Mesothelial cell of epicardium (in vitro differentiated cells): ENCODE data around the gene CTDSP2. TPM values are rescaled to one million over a fixed set of nuclear protein-coding genes. Genes with fewer than 3 reads are reported as not detected.

ENCODE experiments used
- DNase-seq, 2 experiments: peaks; one replicate each; pipeline ENCODE4 v3.0.0; 2021; ENCODE audit warnings: low spot score in 2 of 2; ENCODE audit not compliant: unreplicated experiment in 2 of 2
- H3K27ac Mint-ChIP-seq: 2 replicates; pipeline ENCODE4 v1.8.0; 2021; ENCODE audit warnings: mixed read lengths
- H3K27me3 Mint-ChIP-seq: 2 replicates; pipeline ENCODE4 v1.8.0; 2021; ENCODE audit warnings: low read depth, mixed read lengths
- H3K36me3 Mint-ChIP-seq: 2 replicates; pipeline ENCODE4 v1.8.0; 2021; ENCODE audit warnings: mixed read lengths
- H3K4me1 Mint-ChIP-seq: 2 replicates; pipeline ENCODE4 v1.8.0; 2021; ENCODE audit warnings: mixed read lengths
- H3K4me3 Mint-ChIP-seq: 2 replicates; pipeline ENCODE4 v1.8.0; 2021; ENCODE audit warnings: mild to moderate bottlenecking, moderate library complexity, mixed read lengths
- H3K9me3 Mint-ChIP-seq: 2 replicates; pipeline ENCODE4 v1.8.0; 2021; ENCODE audit warnings: mixed read lengths
- CTCF ChIP-seq: fragments of 200-600 bp; sonication (generic); IDR thresholded peaks from one replicate; pipeline ENCODE4 v1.5.0; 2021; ENCODE audit warnings: antibody characterized with exemption; ENCODE audit not compliant: unreplicated experiment
- total RNA-seq: library from RNA; stranded (reverse); gene quantifications from 3 replicates; pipeline ENCODE4 v1.2.1, GENCODE V29; 2021

Gene CTDSP2
- total RNA-seq, 1 donor from 2014 or later: 210 TPM

GRCh38 chr12:57796996-57797395 lies 49.5 kb downstream of the CTDSP2 start:
- Mint-ChIP-seq H3K9me3 (no peaks in the 10 kb centered on the region), H3K27me3 (no peaks in the 10 kb centered on the region), H3K36me3 (peaks cover 26% of the 10 kb centered on the region), H3K4me3 (no peak overlapping the region), H3K4me1 (no peaks in the 10 kb centered on the region), H3K27ac (no peak overlapping the region)
- TF ChIP-seq CTCF: no peak
- no peak for DNase-seq

GRCh38 chr12:57795354-57795753 lies 51.2 kb downstream of the CTDSP2 start:
- Mint-ChIP-seq H3K4me3 (no peak overlapping the region), H3K36me3 (peaks cover 30% of the 10 kb centered on the region), H3K27me3 (no peaks in the 10 kb centered on the region), H3K27ac (no peak overlapping the region), H3K9me3 (no peaks in the 10 kb centered on the region), H3K4me1 (no peaks in the 10 kb centered on the region)
- no peak for DNase-seq
- TF ChIP-seq CTCF: no peak

- Mint-ChIP-seq H3K4me1 (no peaks in the 10 kb centered on the region), H3K9me3 (no peaks in the 10 kb centered on the region), H3K27me3 (no peaks in the 10 kb centered on the region), H3K36me3 (peaks cover 29% of the 10 kb centered on the region), H3K27ac (no peak overlapping the region), H3K4me3 (no peak overlapping the region)
- no peak for DNase-seq
- TF ChIP-seq CTCF: no peak
Measured at GRCh38 chr12:57793920-57794319, 52.6 kb downstream of the CTDSP2 start.

- peak overlapping the region; percentile 65 for H3K4me3 Mint-ChIP-seq
Measured at GRCh38 chr12:57783861-57784260, 62.7 kb downstream of the CTDSP2 start.

GRCh38 chr12:57783466-57783801 lies 63.1 kb downstream of the CTDSP2 start:
- Mint-ChIP-seq H3K9me3 (no peaks in the 10 kb centered on the region), H3K36me3 (peaks cover 15% of the 10 kb centered on the region), H3K4me3 (peak overlapping the region; percentile 95), H3K27me3 (no peaks in the 10 kb centered on the region), H3K4me1 (peaks cover 11% of the 10 kb centered on the region), H3K27ac (no peak overlapping the region)
- TF ChIP-seq CTCF: no peak
- DNase-seq: no peak

More at GRCh38 chr12:57783861-57784260, 62.7 kb downstream of the CTDSP2 start:
- Mint-ChIP-seq H3K27ac (no peak overlapping the region), H3K9me3 (no peaks in the 10 kb centered on the region), H3K36me3 (peaks cover 18% of the 10 kb centered on the region), H3K27me3 (no peaks in the 10 kb centered on the region), H3K4me1 (peaks cover 11% of the 10 kb centered on the region)
- DNase-seq: no peak
- TF ChIP-seq CTCF: no peak
